PC-9 (cell line): Measurements from ENCODE around the gene PTPN1.

Experiments
- CTCF ChIP-seq: fragments of 200-600 bp; sonication (generic); conservative IDR thresholded peaks from 2 replicates; pipeline ENCODE4 v1.6.1; 2017; ENCODE audit warnings: mixed run types, antibody characterized with exemption, mild to moderate bottlenecking, moderate library complexity
- EZH2 ChIP-seq: fragments of 200-600 bp; sonication (generic); IDR thresholded peaks from 2 replicates; pipeline ENCODE4 v1.8.0; 2017; ENCODE audit warnings: antibody characterized with exemption, low read depth

GRCh38 chr20:50598074-50598473 lies 87.9 kb downstream of the PTPN1 start:
- no peak for TF ChIP-seq CTCF
- no peak for TF ChIP-seq EZH2
